Measurements from ENCODE around the gene NEB. TPM values are rescaled to one million over a fixed set of nuclear protein-coding genes. Genes with fewer than 3 reads are reported as not detected.
A peak's percentile ranks its signal among the peaks of the same experiment; 100 is the strongest.

The NEB gene
- total RNA-seq, 8 experiments from 2014 or later = 1.7 to 4.3 (median 3.7) TPM

DNA sequence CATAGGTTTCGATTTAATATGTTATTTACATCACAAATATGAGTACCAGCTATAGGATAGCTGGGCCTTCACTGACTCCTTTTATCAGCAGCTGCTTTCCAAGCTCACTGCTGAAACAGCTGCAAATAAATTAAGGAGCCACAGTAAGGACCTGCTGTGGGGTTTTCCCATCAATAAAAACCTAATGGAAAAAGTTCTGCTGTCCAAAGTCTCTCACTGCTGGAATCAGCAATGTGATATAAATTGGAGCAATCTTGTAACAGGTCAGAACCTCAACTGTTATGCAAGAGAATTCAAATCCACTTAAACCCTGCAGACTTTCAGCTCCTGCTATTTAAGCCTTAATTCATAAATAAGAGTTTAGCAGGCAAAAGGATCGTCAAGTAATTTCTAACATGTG is 61.3 kb downstream of the NEB start:
- in situ Hi-C loops (cut with MboI; ENCODE audit: low pct_unique_long_range_greater_than_20kb in 2 of 9, low sequenced_read_pairs in 9 of 9, unreplicated experiment in 9 of 9) = no loop called here
- 0 to 100% (median 78%) methylated on average over 1 to 2 of the region's 2 CpGs; no CpG with 5 or more reads in 2 of the 10 experiments for WGBS, 10 experiments
- Histone ChIP-seq H3K4me3 (no peak overlapping the region), H3K27ac (no peak overlapping the region), H3K4me1 (replicated peaks in 1 of 2) (peaks cover 13 to 38% of the 10 kb centered on the region in 2 donors)
- ATAC-seq (replicated peaks in 6 of 8) = no peak

DNA sequence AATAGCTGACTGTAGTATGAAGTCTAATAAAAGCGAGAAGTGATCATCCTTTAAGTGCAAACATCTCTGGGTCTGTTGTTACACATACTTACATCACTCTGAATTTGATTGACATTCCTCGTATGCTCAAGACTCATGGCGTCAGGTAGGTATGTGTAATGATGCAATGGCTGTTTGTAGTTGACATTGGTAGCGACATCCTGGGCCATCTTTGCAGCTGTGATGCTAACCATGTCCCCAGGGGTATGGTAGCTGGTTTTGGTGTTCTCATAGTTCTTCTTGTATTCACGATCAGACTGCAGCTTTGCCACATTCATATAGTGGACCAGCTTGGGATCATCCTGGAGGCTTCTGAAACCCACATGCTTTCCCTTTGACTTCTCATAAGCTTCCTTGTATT is 62.0 kb downstream of the NEB start:
- no peak overlapping the region for H3K27ac ChIP-seq
- peaks cover 13 to 38% of the 10 kb centered on the region in 2 donors for H3K4me1 ChIP-seq (replicated peaks in 1 of 2)
- 58 to 100% (median 82%) methylated on average over 1 to 5 of the region's 5 CpGs; no CpG with 5 or more reads in 2 of the 10 experiments for WGBS, 10 experiments
- in situ Hi-C loops (cut with MboI; ENCODE audit: low pct_unique_long_range_greater_than_20kb in 2 of 9, low sequenced_read_pairs in 9 of 9, unreplicated experiment in 9 of 9) = no loop called here
- no peak overlapping the region for H3K4me3 ChIP-seq
- ATAC-seq (replicated peaks in 6 of 8) = peak in 4 of 8 experiments; percentile 26 to 78 (median 42)

- 56 to 86% (median 77%) methylated on average over 2 to 9 of the region's 9 CpGs; no CpG with 5 or more reads in 2 of the 10 experiments for WGBS, 10 experiments
- Histone ChIP-seq H3K4me3 (no peak overlapping the region), H3K4me1 (replicated peaks in 1 of 2) (peaks cover 13 to 38% of the 10 kb centered on the region in 2 donors), H3K27ac (peak overlapping the region in 1 of 2 donors; percentile 47)
- in situ Hi-C loops (cut with MboI; ENCODE audit: low pct_unique_long_range_greater_than_20kb in 2 of 9, low sequenced_read_pairs in 9 of 9, unreplicated experiment in 9 of 9) = no loop called here
- peak in 5 of 8 experiments; percentile 30 to 60 (median 44) for ATAC-seq (replicated peaks in 6 of 8)
Measured at GRCh38 chr2:151670846-151671597, 63.3 kb downstream of the NEB start.

- ATAC-seq (replicated peaks in 6 of 8) = peak in 4 of 8 experiments; percentile 29 to 68 (median 54)
- 35 to 77% (median 57%) methylated on average over 1 to 5 of the region's 7 CpGs; no CpG with 5 or more reads in 5 of the 10 experiments for WGBS, 10 experiments
- no peak overlapping the region for H3K4me3 ChIP-seq
- peaks cover 13 to 38% of the 10 kb centered on the region in 2 donors for H3K4me1 ChIP-seq (replicated peaks in 1 of 2)
- H3K27ac ChIP-seq = no peak overlapping the region
- in situ Hi-C loops (cut with MboI; ENCODE audit: low pct_unique_long_range_greater_than_20kb in 2 of 9, low sequenced_read_pairs in 9 of 9, unreplicated experiment in 9 of 9) = no loop called here
Measured at GRCh38 chr2:151670346-151670745, 63.9 kb downstream of the NEB start.

DNA sequence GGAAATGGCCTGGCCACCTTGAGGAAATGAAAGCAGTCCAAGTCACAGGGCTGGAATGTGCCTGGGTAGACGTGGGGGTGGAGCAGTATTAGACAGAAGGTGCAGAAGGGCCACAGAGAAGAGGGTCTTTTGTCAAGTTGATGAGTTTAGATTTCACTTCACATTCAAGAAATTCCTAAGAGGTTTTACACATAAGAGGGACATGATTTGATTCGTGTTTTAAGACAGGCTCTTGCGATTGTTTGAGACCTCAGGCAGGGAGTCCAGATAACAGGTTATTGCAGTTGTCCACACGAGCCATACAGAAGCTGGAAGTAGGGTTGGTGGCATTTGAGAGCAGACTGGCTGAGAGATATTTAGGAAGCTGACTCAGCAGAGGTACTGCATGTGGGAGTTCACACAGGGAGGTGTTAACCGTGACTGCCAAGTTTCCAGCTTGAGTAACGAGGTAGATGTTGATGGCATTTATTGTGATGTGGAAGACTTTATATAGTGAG is 64.6 kb downstream of the NEB start:
- peak overlapping the region in 1 of 2 donors; percentile 40 for H3K27ac ChIP-seq
- no peak overlapping the region for H3K4me3 ChIP-seq
- no peak for ATAC-seq (replicated peaks in 6 of 8)
- in situ Hi-C loops (cut with MboI; ENCODE audit: low pct_unique_long_range_greater_than_20kb in 2 of 9, low sequenced_read_pairs in 9 of 9, unreplicated experiment in 9 of 9) = no loop called here
- peaks cover 13 to 38% of the 10 kb centered on the region in 2 donors for H3K4me1 ChIP-seq (replicated peaks in 1 of 2)
- WGBS, 10 experiments = 38 to 100% (median 85%) methylated on average over 1 to 6 of the region's 6 CpGs; no CpG with 5 or more reads in 2 of the 10 experiments

- H3K4me3 ChIP-seq = no peak overlapping the region
- ATAC-seq (replicated peaks in 6 of 8) = no peak
Measured at GRCh38 chr2:151668737-151669136, 65.5 kb downstream of the NEB start.

GRCh38 chr2:151665959-151666358 is 68.3 kb downstream of the NEB start:
- in situ Hi-C loops (cut with MboI; ENCODE audit: low pct_unique_long_range_greater_than_20kb in 2 of 9, low sequenced_read_pairs in 9 of 9, unreplicated experiment in 9 of 9) = no loop called here
- ATAC-seq (replicated peaks in 6 of 8) = no peak
- Histone ChIP-seq H3K27ac (no peak overlapping the region), H3K4me1 (replicated peaks in 1 of 2) (peaks cover 3 to 17% of the 10 kb centered on the region in 2 donors), H3K4me3 (no peak overlapping the region)
- 0 to 85% (median 59%) methylated on average over 1 to 2 of the region's 3 CpGs; no CpG with 5 or more reads in 4 of the 10 experiments for WGBS, 10 experiments

More at GRCh38 chr2:151668737-151669136, 65.5 kb downstream of the NEB start:
- Histone ChIP-seq H3K27ac (no peak overlapping the region), H3K4me1 (replicated peaks in 1 of 2) (peaks cover 13 to 38% of the 10 kb centered on the region in 2 donors)
- whole genome bisulfite sequencing, 10 experiments = 67 to 100% (median 97%) methylated on average over 1 to 5 of the region's 5 CpGs
- in situ Hi-C loops (cut with MboI; ENCODE audit: low pct_unique_long_range_greater_than_20kb in 2 of 9, low sequenced_read_pairs in 9 of 9, unreplicated experiment in 9 of 9) = no loop called here

DNA sequence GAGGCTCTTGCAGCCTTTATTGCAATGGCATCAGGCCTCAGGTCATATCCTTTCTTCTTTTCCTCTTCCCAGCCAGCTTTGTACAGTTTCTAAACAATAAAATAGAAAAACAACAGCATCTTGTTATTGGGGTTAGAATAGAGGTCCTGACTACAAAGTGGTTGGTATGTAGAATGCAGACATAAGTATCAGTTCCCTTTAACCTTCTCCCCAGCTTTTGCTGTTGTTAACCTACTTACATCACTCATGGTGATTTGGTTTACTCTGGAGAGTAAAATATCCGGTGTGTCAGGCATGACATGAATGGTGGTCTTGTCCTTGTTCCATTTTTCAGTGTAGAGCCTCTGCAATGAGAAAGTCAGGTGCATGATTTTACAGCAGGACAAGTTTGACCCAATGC is 69.8 kb downstream of the NEB start:
- 0 to 85% (median 67%) methylated on average over 1 of the region's 1 CpG; no CpG with 5 or more reads in 1 of the 10 experiments for WGBS, 10 experiments
- Histone ChIP-seq H3K4me3 (no peak overlapping the region), H3K4me1 (replicated peaks in 1 of 2) (peaks cover 0 to 3% of the 10 kb centered on the region in 2 donors), H3K27ac (no peak overlapping the region)
- no peak for ATAC-seq (replicated peaks in 6 of 8)
- in situ Hi-C loops (cut with MboI; ENCODE audit: low pct_unique_long_range_greater_than_20kb in 2 of 9, low sequenced_read_pairs in 9 of 9, unreplicated experiment in 9 of 9) = no loop called here

DNA sequence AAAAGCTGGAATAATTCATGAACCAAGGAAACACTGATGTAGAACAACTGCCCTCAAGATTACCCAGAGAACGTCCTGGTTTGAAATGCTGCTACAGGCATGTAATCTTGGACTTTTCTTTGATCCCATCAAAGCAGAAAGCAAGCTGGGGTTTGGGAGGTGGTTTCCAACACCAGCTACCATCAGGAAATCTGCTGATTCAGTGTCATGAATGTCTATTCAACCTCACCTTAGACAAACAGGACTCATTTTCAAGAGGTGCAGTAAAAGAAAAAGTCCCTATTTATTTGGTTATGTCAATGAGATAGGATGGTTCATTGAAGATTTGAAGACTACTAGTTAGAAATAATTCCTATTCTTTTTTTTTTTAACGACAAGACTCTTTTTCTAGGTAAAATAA is 72.7 kb downstream of the NEB start:
- Histone ChIP-seq H3K27ac (no peak overlapping the region), H3K4me1 (replicated peaks in 1 of 2) (no peaks in the 10 kb centered on the region), H3K4me3 (no peak overlapping the region)
- no peak for ATAC-seq (replicated peaks in 6 of 8)
- WGBS, 10 experiments = 13 to 100% (median 70%) methylated on average over 1 to 2 of the region's 2 CpGs; no CpG with 5 or more reads in 2 of the 10 experiments
- in situ Hi-C loops (cut with MboI; ENCODE audit: low pct_unique_long_range_greater_than_20kb in 2 of 9, low sequenced_read_pairs in 9 of 9, unreplicated experiment in 9 of 9) = no loop called here

GRCh38 chr2:151658081-151658480 is 76.2 kb downstream of the NEB start:
- Histone ChIP-seq H3K4me1 (replicated peaks in 1 of 2) (no peaks in the 10 kb centered on the region), H3K4me3 (no peak overlapping the region), H3K27ac (no peak overlapping the region)
- in situ Hi-C loops (cut with MboI; ENCODE audit: low pct_unique_long_range_greater_than_20kb in 2 of 9, low sequenced_read_pairs in 9 of 9, unreplicated experiment in 9 of 9) = no loop called here
- no peak for ATAC-seq (replicated peaks in 6 of 8)
- WGBS, 10 experiments = 24 to 88% (median 61%) methylated on average over 1 to 2 of the region's 2 CpGs; no CpG with 5 or more reads in 1 of the 10 experiments

DNA sequence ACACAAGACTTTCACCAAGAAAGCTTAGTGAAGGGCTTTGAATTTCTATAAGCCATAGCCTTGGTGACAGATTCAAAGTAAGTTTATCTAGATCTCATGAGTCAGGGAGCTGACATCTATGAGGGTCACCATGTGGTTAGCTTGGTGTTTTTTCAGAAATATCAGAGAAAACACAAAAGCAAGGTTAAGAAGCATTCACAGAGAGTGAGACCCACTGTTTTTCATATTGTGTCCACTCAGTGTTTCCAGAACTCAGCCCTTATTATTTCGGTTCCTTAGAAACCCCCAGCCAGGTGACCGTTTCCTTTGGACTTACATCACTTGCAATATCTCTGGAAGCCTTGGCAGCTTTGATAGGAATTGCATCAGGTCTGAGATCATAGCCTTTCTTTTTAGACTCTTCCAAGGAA is 76.6 kb downstream of the NEB start:
- 50 to 100% (median 79%) methylated on average over 1 to 2 of the region's 2 CpGs; no CpG with 5 or more reads in 2 of the 10 experiments for WGBS, 10 experiments
- Histone ChIP-seq H3K4me1 (replicated peaks in 1 of 2) (no peaks in the 10 kb centered on the region), H3K27ac (no peak overlapping the region), H3K4me3 (no peak overlapping the region)
- ATAC-seq (replicated peaks in 6 of 8) = no peak
- in situ Hi-C loops (cut with MboI; ENCODE audit: low pct_unique_long_range_greater_than_20kb in 2 of 9, low sequenced_read_pairs in 9 of 9, unreplicated experiment in 9 of 9) = no loop called here

DNA sequence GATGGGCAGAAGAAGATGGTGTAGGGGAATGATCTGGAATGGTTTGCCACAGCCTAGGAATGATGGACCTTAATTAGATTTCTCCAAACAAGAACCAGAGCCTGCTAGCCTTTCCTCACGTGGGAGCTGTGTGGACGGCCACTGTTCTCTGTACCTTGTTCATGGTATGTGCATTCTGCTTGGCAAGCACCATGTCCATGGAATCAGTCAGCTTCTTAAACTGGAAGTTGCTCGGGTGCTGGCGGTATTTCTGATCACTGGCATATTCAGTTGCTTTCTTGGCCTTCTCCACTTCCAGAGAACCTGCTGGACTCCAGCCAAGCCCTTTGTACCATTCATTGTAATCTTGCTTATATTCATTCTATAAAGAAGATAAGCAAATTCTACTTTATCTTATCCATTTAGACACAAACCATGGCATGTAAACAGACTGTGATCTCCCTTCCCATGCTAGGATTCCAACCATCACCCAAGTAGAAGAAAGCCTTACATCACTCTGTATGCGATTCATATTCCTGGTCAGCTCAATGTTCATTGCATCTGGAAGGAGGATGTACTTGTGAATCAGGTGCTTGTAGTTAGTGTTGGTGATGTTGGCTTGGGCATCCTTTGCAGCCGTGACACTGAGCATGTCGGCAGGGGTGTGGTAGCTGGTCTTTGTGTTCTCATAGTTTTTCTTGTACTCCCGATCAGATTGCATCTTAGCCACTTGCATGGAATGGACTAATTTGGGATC is 78.4 kb downstream of the NEB start:
- in situ Hi-C loops (cut with MboI; ENCODE audit: low pct_unique_long_range_greater_than_20kb in 2 of 9, low sequenced_read_pairs in 9 of 9, unreplicated experiment in 9 of 9) = no loop called here
- H3K4me3 ChIP-seq = no peak overlapping the region
- 41 to 96% (median 80%) methylated on average over 1 to 8 of the region's 8 CpGs; no CpG with 5 or more reads in 1 of the 10 experiments for WGBS, 10 experiments
- no peak overlapping the region for H3K27ac ChIP-seq
- H3K4me1 ChIP-seq (replicated peaks in 1 of 2) = no peaks in the 10 kb centered on the region
- ATAC-seq (replicated peaks in 6 of 8) = no peak

- Histone ChIP-seq H3K27ac (no peak overlapping the region), H3K4me1 (replicated peaks in 1 of 2) (no peaks in the 10 kb centered on the region), H3K4me3 (no peak overlapping the region)
- in situ Hi-C loops (cut with MboI; ENCODE audit: low pct_unique_long_range_greater_than_20kb in 2 of 9, low sequenced_read_pairs in 9 of 9, unreplicated experiment in 9 of 9) = no loop called here
- ATAC-seq (replicated peaks in 6 of 8) = no peak
Measured at GRCh38 chr2:151654891-151655290, 79.4 kb downstream of the NEB start.
